Ishikawa (cell line): ENCODE results near the gene ZDHHC19.

ENCODE experiments used
- CEBPB ChIP-seq: IDR thresholded peaks from 2 replicates; pipeline ENCODE4 v1.6.1; 2012
- EP300 ChIP-seq: IDR thresholded peaks from 2 replicates; pipeline ENCODE4 v1.6.1; 2012; ENCODE audit warnings: borderline replicate concordance
- FOXM1 ChIP-seq: IDR thresholded peaks from 2 replicates; pipeline ENCODE4 v1.6.1; 2012; ENCODE audit warnings: low read depth, borderline replicate concordance
- TCF12 ChIP-seq: IDR thresholded peaks from 2 replicates; pipeline ENCODE4 v1.6.1; 2012; ENCODE audit warnings: low read depth
- YY1 ChIP-seq: IDR thresholded peaks from 2 replicates; pipeline ENCODE4 v1.6.1; 2012; ENCODE audit warnings: low read depth

DNA sequence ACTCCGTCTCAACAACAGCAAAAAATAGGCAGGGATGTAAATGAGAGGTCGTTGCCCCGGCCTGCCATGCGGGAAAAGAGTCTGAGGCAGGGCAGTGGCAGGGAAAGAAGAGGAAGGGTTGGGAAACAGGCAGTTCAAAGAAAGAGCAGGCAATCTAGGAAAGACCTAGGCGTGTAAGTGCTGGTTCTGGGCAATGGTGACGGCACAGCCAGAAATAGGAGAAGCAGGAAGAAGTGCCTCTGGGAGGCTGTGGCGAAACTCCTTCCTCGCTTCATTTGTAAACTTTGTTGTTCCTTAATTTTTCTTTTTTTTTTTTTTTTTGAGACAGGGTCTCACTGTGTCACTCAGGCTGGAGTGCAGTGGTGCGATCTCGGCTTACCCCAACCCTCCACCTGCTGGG, 9.4 kb upstream of the ZDHHC19 start:
- TF ChIP-seq EP300 (no peak), YY1 (no peak), TCF12 (no peak), FOXM1 (no peak), CEBPB (no peak)
